Embryonic facial prominence (tissue), 1 donor: ENCODE measurements around the gene RBM10.

Experiments used
- DNase-seq: peaks from one replicate; pipeline ENCODE4 v3.0.0-alpha.2; 2016; ENCODE audit errors: extremely low spot score

RBM10 gene

DNA sequence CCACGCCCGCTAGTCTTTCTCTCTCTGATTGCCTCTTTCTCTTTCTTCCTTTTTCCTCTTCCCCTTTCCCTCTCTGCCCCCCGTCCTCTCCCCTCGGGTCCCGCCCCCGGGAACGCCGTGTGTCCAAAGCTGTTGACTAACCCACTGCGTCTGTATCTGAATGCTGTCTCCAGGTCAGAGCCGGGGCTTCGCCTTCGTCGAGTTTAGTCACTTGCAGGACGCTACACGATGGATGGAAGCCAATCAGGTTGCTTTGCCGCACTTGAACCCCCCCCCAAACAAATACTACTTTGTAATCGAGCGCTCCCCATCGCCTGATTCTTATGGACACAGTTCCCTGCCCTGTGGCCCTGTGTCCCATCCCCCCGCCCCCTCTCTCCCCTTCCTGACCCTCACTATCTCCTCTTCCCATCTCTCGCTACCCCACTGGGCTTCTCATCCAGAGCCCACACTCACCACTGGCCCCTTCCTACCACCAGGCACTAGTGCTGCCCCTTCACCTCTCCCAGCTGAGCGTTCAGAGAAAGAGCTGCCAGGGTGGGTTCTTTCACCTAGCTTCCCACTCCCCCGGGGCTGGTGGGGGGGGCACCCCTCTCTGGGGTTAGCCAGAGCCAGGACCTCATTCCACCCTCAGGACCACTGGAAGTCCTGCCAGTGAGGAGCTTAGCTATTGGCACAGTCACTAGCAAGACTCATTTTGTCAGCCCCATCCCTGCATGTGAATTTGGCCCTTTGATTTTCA is 30.0 kb downstream of the RBM10 start:
- DNase-seq, result no peak

DNA sequence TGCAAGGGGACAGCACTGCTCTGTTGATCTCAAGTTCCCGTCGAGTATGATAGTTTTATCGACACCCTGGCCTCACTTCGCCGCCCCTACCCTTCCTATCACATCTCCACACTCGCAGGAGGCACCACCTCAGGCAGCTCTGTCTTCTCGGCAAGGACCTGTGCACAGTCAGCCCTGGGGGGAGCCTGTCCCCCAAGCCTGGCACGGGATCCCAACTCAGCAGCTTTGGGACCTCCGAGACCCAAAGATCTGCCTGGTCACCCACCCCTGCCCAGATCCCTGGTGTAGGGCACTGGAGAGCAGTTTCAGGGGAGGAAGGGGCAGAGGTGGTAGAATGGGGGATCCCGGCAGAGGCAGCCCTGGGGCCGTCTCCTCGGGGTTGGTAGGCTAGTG is 30.6 kb downstream of the RBM10 start:
- no peak for DNase-seq

DNA sequence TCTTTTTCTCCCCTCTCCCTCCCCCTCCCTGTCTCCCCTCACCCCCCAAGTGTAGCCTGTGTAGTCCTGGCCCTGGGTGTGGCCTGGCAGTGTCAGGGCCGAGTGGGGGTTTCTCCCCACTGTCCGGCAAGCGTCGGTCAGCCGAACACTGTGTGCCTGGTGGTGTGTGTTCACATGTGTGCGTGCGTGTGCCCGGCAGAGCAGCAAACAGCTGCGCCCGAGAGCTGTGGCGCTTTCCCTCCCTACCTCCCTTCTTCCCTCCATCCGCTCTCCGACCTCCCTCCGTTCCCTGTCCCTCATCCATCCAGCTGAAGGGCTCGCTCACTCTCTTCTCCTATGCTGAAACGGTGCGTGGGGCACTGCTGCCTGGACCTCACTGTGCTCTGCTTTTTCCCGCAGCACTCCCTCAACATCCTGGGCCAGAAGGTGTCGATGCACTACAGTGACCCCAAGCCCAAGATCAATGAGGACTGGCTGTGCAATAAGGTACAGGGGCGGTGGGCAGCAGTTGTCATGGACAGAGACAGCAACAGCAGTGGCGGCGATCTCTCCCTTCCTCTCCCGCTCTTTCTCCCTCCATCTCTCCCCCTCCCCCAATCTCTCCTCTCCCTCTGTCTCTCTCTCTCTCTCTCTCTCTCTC is 31.2 kb downstream of the RBM10 start:
- no peak for DNase-seq

DNA sequence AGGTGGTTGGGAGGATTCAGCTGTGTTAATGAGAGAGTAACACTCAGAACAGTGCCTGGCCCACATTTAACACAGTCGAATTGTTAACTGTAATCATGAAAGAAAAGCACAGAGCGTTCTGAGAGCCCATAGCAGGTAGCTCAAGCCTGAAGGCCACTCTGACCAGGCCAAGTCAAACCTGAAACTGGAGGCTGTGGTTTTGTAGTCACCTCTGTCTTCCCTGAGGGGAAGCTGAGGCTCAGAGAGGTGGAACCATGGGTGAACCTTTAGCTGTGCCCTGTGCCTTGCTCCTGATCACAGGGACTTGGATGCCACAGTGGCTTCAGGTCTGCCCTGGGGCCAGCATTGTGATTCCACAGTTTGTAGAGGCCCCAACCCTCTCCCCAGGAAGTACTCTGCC is 32.1 kb downstream of the RBM10 start:
- DNase-seq, result no peak

DNA sequence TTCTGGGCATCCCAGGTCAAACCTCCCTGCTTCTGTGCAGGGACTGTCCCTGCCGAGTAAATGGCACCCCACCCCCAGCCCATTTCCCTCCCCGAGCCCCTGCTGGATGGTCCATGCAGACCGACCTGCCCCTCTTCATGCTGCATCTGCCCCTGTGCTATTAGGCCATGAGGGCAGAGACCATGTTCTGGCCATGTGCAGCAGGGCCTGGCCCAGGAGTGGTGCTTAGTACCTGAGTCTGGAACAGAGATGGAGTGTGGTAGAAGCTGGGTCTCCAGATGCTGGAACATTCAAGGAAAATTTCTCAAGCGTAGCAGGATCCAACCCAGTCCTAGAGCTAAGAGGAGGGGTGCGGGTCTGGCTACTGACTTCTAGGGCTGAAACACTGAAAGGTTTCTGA is 33.3 kb downstream of the RBM10 start:
- DNase-seq, result no peak

DNA sequence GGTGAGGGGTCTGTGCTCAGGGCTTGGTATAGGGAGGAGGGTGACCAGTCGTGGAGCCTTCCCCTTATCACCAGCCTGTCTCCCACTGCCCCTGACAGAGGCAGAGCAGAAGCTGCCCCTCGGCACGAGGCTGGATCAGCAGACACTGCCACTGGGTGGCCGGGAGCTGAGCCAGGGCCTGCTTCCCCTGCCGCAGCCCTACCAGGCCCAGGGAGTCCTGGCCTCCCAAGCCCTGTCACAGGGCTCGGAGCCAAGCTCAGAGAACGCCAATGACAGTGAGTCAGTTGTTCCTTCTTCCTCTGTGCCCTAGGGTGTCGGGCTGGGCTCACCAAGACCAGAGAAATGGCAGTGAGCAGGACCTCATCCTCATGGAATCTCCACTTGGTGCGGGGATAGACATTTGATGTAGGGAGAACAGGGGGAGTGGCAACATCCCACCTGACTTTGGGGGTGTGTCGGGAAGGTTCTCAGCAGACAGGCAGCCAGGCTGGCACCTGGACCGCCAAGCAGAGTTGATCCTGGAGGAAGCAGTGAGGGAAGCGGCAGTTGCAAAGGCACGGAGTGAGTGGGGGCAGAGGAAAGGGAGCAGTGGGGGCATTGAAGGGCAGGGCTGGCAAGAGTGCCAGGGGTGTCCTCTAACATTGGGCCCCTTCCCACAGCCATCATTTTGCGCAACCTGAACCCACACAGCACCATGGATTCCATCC is 34.4 kb downstream of the RBM10 start:
- no peak for DNase-seq

DNA sequence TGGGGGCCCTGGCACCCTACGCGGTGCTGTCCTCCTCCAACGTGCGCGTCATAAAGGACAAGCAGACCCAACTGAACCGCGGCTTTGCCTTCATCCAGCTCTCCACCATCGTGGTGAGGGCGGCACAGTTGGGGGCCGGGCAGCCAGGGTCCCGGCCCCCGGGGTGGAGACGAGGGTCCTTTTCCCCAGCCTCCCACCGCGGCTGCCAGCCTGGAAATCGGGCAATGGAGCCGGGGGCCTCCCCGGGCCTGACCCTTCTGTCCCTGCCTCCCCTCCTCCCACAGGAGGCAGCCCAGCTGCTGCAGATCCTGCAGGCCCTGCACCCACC is 34.9 kb downstream of the RBM10 start:
- DNase-seq, result no peak

DNA sequence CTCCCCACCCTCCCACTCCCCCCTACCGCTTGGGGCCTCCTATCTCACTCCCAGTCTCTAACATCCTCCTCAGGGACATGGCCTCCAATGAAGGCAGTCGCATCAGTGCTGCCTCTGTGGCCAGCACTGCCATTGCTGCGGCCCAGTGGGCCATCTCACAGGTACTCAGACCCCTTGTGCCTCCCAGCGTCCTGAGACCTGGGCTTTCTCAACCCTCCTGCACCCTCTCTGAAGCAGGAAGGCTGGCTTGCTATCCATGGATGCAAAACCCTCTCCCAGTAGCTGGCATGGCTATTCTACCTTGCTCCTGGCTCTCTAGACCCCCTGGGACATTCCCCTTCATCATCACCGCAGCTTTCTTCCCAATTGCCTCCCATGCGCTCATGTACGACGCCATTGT is 35.3 kb downstream of the RBM10 start:
- no peak for DNase-seq

DNA sequence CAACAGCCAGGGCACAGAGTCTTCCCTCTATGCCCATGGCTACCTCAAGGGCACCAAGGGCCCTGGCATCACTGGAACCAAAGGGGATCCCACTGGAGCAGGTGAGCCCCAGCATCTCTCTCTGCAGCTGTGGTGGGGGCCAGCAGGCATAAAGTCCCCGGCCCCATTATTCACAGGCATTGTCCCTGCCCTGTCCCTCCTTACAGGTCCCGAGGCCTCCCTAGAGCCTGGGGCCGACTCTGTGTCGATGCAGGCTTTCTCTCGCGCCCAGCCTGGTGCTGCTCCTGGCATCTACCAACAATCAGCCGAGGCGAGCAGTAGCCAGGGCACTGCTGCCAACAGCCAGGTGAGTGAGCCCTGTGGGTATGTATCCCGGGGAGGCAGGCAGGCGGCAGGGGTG is 36.3 kb downstream of the RBM10 start:
- DNase-seq, result no peak

DNA sequence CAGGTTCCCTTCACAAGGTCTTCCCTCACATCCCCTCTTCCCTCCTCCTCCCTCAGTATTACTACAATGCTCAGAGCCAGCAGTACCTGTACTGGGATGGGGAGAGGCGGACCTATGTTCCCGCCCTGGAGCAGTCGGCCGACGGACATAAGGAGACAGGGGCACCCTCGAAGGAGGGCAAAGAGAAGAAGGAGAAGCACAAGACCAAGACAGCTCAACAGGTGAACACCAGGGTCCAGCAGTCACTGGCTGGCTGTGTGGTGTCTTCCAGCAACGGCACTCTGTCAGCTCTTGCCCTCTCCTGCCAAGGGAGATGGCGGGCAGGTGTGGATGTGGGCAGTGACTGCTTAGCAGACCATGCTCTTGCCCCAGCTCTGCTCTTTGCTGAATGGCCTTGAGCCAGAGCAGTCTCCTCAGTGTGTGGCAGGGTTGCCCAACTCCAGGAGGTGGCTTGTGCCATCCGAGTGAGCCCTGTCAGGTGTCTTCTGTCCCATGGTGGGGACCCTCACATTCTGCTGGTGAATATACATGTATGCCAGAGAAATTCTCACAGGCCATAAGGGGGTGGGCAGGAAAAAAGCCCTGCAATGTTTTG is 37.2 kb downstream of the RBM10 start:
- DNase-seq, result no peak

DNA sequence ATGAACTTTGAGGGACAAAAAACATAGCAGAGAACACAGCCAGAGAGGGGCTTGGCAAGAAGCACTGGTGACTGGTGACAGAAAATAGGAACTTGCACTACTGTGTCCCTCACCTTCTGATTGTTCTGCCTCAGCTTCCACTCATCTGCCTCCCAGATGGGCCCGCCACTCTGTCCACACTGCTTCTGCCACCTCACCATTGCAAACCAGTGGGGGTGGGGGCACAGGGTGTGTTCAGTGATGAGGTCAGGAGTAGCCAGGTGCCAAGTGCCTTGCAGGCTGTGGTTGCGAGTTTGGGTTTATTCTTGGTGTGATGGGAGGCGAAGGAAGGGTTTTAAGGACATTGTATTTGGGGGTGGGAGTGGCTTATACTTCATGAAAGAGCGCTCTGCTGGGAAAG is 39.5 kb downstream of the RBM10 start:
- DNase-seq, result no peak

DNA sequence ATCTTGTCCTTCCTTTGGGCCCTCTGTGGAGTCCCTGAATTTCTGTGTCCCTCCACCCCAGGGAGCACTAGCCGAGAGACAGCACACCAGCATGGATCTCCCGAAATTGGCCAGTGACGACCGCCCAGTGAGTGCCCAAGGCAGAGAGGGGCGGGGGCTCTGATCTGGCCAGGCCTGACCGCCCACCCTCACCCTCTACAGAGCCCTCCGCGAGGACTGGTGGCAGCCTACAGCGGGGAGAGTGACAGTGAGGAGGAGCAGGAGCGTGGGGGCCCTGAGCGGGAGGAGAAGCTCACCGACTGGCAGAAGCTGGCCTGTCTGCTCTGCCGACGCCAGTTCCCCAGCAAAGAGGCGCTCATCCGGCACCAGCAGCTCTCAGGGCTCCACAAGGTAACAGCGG is 40.2 kb downstream of the RBM10 start:
- no peak for DNase-seq

DNA sequence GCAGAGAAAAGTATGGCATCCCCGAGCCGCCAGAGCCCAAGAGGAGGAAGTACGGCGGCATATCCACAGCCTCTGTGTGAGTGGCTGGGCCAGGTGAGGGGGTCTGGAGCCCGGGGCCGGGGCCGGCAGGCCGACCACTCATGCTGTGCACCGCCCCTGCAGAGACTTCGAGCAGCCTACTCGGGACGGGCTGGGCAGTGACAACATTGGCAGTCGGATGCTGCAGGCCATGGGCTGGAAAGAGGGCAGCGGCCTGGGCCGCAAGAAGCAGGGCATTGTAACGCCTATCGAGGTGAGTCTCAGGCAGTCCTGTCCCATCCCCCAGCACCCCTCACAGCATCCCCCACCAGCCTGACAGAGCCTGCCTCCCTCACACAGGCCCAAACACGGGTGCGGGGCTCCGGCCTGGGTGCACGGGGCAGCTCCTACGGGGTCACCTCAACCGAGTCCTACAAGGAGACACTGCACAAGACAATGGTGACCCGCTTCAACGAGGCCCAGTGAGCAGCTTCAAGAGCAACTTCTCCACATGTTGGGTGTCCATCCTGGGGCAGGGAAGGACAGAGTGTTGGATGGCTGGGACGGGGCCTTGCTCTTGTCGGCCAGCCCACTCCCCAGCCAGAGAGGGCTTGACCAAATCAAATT is 41.2 kb downstream of the RBM10 start:
- no peak for DNase-seq

DNA sequence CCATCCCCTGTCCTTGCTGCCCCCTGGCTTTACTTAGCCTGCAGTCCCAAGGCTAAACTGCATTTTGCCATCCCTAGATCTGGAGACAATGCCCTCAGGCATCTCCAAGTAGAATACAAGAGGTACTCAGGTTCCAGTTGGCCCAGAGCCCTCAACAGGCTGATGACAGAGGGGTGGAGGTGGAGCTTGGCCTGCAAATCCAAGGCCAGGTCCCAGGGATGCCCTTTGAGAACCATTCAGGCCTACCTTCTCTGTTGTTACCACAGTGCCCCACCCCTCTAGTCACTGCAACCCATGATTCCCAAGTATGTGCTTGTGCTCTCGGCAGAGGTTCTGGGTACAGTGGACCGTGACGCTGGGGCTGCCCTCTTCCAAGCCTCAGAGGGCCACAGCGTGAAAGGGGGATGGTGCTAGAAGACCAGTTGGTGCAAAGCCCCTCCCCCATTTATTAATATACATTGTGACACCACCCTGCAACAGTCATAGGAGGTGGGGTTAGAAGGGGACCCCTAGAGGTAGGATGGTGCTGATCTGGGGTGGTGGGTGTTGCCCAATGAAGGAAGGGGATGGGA is 42.2 kb downstream of the RBM10 start:
- no peak for DNase-seq

DNA sequence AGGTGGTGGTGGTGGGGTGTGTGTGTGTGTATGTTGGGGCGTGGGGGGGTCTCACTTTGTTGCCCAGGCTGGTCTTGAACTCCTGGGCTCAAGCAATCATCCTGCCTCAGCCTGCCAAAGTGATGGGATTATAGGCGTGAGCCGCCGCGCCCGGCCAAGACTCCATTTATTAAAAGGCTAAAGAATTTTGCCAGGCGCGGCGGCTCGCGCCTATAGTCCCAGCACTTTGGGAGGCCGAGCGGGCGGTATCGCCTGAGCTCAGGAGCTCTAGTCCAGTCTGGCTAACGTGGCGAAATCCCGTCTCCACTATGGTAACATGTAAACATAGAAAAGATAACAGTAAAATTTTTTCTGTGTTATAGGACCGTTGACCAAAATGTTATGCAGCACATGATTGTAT is 44.9 kb downstream of the RBM10 start:
- no peak for DNase-seq

DNA sequence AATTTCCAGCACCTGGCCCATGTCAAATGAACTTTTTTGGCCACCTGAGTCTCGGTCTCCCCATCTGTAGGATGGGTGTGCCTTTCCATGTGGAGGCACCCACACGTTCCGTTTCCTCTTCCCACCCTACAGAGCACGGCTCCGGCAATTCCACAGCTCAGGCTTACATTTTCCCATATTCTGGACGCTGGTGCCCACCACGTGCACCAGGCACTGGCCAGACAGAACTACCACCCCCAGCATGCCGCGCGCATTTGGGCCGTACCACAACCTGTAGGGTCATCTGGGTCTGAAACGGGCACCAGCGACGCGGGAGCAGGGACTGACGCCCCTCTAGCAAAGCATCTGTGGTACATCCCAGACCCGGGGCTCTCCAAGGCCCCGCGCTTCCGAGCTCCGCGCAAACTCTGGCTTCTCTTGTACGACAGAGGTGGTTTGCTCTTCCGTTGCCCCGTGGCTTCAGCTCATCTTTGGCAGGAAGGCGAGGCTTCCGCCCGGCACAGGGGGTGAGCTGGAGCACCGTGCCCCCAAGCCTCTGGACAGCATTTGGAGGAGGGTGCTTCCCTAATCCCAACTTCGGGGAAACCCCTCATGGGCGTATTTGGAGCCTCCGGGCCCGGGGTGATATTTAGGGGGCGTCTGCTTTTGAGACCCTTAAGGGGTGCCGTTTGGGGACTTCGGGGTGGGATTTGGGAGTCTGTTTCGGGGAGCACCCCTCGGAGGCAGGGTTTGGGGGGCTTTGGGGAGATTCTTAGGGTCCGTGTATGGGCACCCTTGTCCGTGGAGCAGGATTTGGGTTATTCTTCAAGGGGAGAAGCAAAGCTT is 45.6 kb downstream of the RBM10 start:
- DNase-seq, result peak; percentile 61

DNA sequence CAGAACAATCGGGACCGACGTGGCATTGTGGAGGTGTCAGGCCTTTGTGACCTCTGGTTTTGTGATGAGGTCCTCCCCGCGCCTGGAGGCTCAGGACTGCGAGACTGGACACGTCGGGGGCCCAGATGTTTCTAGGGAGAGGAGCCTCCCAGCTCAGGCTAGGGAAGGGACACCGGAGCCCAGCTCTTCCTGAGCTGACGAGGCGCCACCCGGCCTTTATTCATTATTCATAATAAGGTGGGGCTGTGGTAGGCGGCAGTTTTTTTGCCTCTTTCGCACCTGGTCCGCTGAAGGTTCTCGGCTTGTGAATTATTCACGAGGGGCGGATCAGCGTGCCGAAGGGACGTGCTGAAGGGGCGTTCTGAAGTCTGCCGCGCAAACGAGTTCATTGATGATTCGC is 46.3 kb downstream of the RBM10 start:
- DNase-seq, result no peak

DNA sequence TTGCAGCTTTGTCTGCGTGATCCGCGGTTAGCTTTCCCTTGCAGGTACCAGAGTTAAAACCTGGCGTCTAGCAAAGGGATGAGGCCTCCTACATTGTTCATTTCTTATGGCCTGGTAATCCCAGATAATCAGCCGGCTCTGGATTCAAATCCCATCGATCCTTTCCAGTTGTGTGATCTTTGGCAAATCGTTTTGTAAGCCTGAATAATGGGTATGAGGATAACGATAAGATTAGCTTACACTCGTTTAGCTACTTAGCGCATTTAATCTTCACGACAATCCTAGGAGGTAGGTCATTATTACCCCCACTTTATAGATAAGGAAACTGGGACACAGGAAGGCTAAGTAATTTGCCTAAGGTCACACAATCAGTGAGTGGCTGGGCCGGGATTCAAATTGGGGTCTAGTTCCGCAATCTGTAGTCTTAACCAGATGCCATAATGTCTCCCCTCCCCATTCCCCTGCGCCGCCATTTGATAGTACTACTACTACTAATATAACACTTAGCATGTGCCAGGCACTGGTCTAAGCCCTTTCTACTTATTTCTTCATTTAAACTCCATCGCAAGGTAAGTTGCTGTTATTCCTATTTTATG is 46.9 kb downstream of the RBM10 start:
- no peak for DNase-seq

DNA sequence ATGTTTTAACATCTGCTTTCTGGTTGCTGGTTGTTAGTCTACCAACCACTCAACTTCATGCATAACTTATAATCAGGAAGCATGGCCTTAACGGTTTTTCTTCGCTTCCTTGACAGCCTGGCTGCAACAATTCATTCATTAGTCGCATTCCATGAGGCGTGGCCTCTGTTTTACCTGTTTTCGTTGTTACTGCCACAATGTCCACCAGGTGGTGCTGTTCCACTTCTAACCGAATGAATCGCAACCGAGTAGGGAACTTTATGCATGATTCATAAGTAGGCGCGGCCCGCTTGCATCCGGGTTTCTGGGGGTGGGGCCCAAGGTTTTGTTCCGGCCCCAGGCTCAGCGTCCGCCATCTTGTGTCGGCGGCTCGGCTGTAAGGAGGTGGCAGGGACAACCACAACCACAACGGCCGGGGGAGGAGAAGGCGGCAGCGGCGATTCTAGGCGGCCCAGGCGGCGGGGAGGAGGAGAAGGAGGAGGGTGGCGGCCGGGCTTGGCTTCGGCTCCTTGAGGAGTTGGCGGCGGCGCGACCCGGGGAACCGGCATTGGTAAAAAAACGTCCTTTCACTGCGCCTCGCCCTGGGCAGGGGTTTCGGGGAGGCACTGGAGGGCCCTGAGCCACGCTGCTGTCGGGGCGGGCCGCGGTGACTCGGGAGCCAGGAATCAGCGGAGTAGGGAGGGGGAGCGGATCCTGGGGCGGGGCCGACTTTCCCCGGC is 48.6 kb downstream of the RBM10 start, which contains the start of gene UBA1:
TSS of gene UBA1 (plus strand) at position 355 of the 719 bp plus-strand sequence. CDS start 4,974 bp downstream, outside the sequence.
- peak; percentile 83 for DNase-seq
